GM19240 (cell line): ENCODE measurements around the gene MACROD2.

Experiments used
- DNase-seq: peaks from one replicate; pipeline ENCODE4 v3.0.0; 2011; ENCODE audit warnings: low spot score; ENCODE audit not compliant: insufficient read length

Gene MACROD2

GRCh38 chr20:15865553-15865952 lies 1870.2 kb downstream of the MACROD2 start:
- no peak for DNase-seq

GRCh38 chr20:15866916-15867730 lies 1871.8 kb downstream of the MACROD2 start:
- no peak for DNase-seq

- no peak for DNase-seq
Measured at GRCh38 chr20:15867899-15868298, 1872.6 kb downstream of the MACROD2 start.

GRCh38 chr20:15875446-15875845 lies 1880.1 kb downstream of the MACROD2 start:
- DNase-seq = no peak

GRCh38 chr20:15882553-15882952 lies 1887.2 kb downstream of the MACROD2 start:
- DNase-seq = no peak

GRCh38 chr20:15886250-15886649 lies 1890.9 kb downstream of the MACROD2 start:
- DNase-seq = no peak

GRCh38 chr20:15887387-15887786 lies 1892.1 kb downstream of the MACROD2 start:
- DNase-seq = no peak

- no peak for DNase-seq
Measured at GRCh38 chr20:15889061-15889460, 1893.7 kb downstream of the MACROD2 start.

GRCh38 chr20:15889514-15890256 lies 1894.4 kb downstream of the MACROD2 start:
- DNase-seq = no peak

GRCh38 chr20:15890407-15890982 lies 1895.2 kb downstream of the MACROD2 start:
- no peak for DNase-seq

GRCh38 chr20:15895126-15895525 lies 1899.8 kb downstream of the MACROD2 start:
- no peak for DNase-seq

GRCh38 chr20:15895560-15896084 lies 1900.3 kb downstream of the MACROD2 start:
- no peak for DNase-seq

- DNase-seq = no peak
Measured at GRCh38 chr20:15899967-15900366, 1904.7 kb downstream of the MACROD2 start.

- DNase-seq = no peak
Measured at GRCh38 chr20:15900443-15900842, 1905.1 kb downstream of the MACROD2 start.

GRCh38 chr20:15902493-15902892 lies 1907.2 kb downstream of the MACROD2 start:
- DNase-seq = no peak

GRCh38 chr20:15905661-15906060 lies 1910.3 kb downstream of the MACROD2 start:
- DNase-seq = no peak

- no peak for DNase-seq
Measured at GRCh38 chr20:15909995-15910394, 1914.7 kb downstream of the MACROD2 start.

GRCh38 chr20:15911581-15911980 lies 1916.3 kb downstream of the MACROD2 start:
- DNase-seq = no peak

GRCh38 chr20:15913391-15914025 lies 1918.2 kb downstream of the MACROD2 start:
- DNase-seq = no peak

GRCh38 chr20:15916623-15917022 lies 1921.3 kb downstream of the MACROD2 start:
- no peak for DNase-seq

- DNase-seq = no peak
Measured at GRCh38 chr20:15917283-15917682, 1922.0 kb downstream of the MACROD2 start.

GRCh38 chr20:15918631-15919030 lies 1923.3 kb downstream of the MACROD2 start:
- DNase-seq = no peak
